ENCODE results near the gene FAM168A. TPM values are rescaled to one million over a fixed set of nuclear protein-coding genes. Genes with fewer than 3 reads are reported as not detected.

Gene FAM168A
- total and polyA plus RNA-seq, 4 donors: 4.8 to 14.6 (median 9.1) TPM

DNA sequence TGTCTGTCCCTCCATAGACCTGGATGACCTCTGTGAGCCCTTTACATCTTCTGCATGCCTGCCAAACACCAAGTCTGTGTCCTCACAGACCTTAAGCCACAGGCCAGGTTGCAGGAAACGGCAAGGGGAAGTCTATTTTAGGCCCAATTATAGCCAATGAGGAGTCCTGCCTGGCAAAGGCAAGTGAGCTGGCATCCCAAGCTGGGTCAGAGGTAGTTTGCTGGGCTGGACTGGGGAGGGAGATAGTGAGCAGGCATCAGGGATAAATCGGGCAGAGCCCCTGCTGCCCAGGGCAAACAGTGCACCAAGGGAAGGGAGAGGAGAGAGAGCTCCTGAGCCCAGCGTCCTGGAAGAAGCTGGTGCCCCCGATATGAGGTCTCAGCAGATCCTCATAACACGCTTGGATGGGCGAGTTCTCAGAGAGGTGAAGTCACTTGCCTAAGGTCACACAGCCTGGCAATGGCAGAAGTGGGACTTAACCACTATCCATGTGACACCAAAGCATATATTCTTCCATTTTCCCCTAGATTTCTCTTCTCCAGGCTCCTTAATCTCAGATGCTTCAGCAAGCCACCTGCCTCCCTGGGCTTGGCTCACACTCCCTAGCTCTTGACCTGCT, 225.4 kb downstream of the FAM168A start:
- peaks cover 0 to 10% (median under 1%) of the 10 kb centered on the region in 4 donors for H3K4me1 ChIP-seq (ENCODE audit: control insufficient read depth in 4 of 4, insufficient read depth in 4 of 4, low read length in 3 of 4)
- no peaks in the 10 kb centered on the region for H3K36me3 ChIP-seq (ENCODE audit: control insufficient read depth in 4 of 4, insufficient read depth in 3 of 4, low read depth in 1 of 4, low read length in 3 of 4)
- H3K4me3 ChIP-seq (ENCODE audit: low read depth in 1 of 3, low read length in 3 of 3): no peak overlapping the region
- no peak overlapping the region for H3K9ac ChIP-seq (ENCODE audit: low read depth in 1 of 2, low read length in 2 of 2)
- TF ChIP-seq FOXA2 (IDR thresholded peaks at IDR 0.05) (no peak), NR2F2 (IDR thresholded peaks at IDR 0.05) (no peak), JUND (IDR thresholded peaks at IDR 0.05) (no peak), HNF4A (conservative IDR thresholded peaks at IDR 0.05) (no peak), FOXA1 (IDR thresholded peaks at IDR 0.05) (no peak), RAD21 (IDR thresholded peaks at IDR 0.05) (no peak), HNF4G (IDR thresholded peaks at IDR 0.05) (no peak), SP1 (IDR thresholded peaks at IDR 0.05) (no peak), RXRA (IDR thresholded peaks at IDR 0.05) (no peak), EGR1 (IDR thresholded peaks at IDR 0.05; ENCODE audit: low read depth in 2 of 2) (no peak), YY1 (IDR thresholded peaks at IDR 0.05) (no peak), TAF1 (conservative IDR thresholded peaks at IDR 0.05) (no peak), GABPA (IDR thresholded peaks at IDR 0.05 in 1 of 2, conservative IDR thresholded peaks at IDR 0.05 in 1 of 2) (no peak)
- TF ChIP-seq, protein P1, sequence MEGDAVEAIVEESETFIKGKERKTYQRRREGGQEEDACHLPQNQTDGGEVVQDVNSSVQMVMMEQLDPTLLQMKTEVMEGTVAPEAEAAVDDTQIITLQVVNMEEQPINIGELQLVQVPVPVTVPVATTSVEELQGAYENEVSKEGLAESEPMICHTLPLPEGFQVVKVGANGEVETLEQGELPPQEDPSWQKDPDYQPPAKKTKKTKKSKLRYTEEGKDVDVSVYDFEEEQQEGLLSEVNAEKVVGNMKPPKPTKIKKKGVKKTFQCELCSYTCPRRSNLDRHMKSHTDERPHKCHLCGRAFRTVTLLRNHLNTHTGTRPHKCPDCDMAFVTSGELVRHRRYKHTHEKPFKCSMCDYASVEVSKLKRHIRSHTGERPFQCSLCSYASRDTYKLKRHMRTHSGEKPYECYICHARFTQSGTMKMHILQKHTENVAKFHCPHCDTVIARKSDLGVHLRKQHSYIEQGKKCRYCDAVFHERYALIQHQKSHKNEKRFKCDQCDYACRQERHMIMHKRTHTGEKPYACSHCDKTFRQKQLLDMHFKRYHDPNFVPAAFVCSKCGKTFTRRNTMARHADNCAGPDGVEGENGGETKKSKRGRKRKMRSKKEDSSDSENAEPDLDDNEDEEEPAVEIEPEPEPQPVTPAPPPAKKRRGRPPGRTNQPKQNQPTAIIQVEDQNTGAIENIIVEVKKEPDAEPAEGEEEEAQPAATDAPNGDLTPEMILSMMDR (IDR thresholded peaks at IDR 0.05; ENCODE audit: low read depth, low read length, missing input control): no peak
- TF ChIP-seq, protein P2, sequence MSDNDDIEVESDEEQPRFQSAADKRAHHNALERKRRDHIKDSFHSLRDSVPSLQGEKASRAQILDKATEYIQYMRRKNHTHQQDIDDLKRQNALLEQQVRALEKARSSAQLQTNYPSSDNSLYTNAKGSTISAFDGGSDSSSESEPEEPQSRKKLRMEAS (IDR thresholded peaks at IDR 0.05): no peak
- TF ChIP-seq, protein P3, sequence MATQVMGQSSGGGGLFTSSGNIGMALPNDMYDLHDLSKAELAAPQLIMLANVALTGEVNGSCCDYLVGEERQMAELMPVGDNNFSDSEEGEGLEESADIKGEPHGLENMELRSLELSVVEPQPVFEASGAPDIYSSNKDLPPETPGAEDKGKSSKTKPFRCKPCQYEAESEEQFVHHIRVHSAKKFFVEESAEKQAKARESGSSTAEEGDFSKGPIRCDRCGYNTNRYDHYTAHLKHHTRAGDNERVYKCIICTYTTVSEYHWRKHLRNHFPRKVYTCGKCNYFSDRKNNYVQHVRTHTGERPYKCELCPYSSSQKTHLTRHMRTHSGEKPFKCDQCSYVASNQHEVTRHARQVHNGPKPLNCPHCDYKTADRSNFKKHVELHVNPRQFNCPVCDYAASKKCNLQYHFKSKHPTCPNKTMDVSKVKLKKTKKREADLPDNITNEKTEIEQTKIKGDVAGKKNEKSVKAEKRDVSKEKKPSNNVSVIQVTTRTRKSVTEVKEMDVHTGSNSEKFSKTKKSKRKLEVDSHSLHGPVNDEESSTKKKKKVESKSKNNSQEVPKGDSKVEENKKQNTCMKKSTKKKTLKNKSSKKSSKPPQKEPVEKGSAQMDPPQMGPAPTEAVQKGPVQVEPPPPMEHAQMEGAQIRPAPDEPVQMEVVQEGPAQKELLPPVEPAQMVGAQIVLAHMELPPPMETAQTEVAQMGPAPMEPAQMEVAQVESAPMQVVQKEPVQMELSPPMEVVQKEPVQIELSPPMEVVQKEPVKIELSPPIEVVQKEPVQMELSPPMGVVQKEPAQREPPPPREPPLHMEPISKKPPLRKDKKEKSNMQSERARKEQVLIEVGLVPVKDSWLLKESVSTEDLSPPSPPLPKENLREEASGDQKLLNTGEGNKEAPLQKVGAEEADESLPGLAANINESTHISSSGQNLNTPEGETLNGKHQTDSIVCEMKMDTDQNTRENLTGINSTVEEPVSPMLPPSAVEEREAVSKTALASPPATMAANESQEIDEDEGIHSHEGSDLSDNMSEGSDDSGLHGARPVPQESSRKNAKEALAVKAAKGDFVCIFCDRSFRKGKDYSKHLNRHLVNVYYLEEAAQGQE (IDR thresholded peaks at IDR 0.05): no peak
- TF ChIP-seq, protein P4, sequence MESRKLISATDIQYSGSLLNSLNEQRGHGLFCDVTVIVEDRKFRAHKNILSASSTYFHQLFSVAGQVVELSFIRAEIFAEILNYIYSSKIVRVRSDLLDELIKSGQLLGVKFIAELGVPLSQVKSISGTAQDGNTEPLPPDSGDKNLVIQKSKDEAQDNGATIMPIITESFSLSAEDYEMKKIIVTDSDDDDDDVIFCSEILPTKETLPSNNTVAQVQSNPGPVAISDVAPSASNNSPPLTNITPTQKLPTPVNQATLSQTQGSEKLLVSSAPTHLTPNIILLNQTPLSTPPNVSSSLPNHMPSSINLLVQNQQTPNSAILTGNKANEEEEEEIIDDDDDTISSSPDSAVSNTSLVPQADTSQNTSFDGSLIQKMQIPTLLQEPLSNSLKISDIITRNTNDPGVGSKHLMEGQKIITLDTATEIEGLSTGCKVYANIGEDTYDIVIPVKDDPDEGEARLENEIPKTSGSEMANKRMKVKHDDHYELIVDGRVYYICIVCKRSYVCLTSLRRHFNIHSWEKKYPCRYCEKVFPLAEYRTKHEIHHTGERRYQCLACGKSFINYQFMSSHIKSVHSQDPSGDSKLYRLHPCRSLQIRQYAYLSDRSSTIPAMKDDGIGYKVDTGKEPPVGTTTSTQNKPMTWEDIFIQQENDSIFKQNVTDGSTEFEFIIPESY (IDR thresholded peaks at IDR 0.05): no peak
- TF ChIP-seq, protein P5, sequence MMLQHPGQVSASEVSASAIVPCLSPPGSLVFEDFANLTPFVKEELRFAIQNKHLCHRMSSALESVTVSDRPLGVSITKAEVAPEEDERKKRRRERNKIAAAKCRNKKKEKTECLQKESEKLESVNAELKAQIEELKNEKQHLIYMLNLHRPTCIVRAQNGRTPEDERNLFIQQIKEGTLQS (IDR thresholded peaks at IDR 0.05): no peak
- no peak overlapping the region for H3K27ac ChIP-seq (ENCODE audit: low read depth in 1 of 2, low read length in 2 of 2)
- H3K27me3 ChIP-seq (ENCODE audit: control insufficient read depth in 4 of 4, insufficient read depth in 4 of 4, low read length in 3 of 4): no peaks in the 10 kb centered on the region
- 76% methylated on average over 6 of the region's 6 CpGs for WGBS
- H3K9me3 ChIP-seq (ENCODE audit: control insufficient read depth in 4 of 4, low read length in 3 of 4): no peaks in the 10 kb centered on the region
- no peak for DNase-seq (ENCODE audit: low spot score)

Data from liver (tissue), 9 donors.